HG03175 (cell line): ENCODE measurements around the gene KLK11.

Source experiments
- ATAC-seq: cut with Tn5 transposase; IDR thresholded peaks from one replicate; pipeline ENCODE4 v1.9.1; 2021; ENCODE audit warnings: mild to moderate bottlenecking, moderate library complexity; ENCODE audit not compliant: unreplicated experiment

The KLK11 gene

DNA sequence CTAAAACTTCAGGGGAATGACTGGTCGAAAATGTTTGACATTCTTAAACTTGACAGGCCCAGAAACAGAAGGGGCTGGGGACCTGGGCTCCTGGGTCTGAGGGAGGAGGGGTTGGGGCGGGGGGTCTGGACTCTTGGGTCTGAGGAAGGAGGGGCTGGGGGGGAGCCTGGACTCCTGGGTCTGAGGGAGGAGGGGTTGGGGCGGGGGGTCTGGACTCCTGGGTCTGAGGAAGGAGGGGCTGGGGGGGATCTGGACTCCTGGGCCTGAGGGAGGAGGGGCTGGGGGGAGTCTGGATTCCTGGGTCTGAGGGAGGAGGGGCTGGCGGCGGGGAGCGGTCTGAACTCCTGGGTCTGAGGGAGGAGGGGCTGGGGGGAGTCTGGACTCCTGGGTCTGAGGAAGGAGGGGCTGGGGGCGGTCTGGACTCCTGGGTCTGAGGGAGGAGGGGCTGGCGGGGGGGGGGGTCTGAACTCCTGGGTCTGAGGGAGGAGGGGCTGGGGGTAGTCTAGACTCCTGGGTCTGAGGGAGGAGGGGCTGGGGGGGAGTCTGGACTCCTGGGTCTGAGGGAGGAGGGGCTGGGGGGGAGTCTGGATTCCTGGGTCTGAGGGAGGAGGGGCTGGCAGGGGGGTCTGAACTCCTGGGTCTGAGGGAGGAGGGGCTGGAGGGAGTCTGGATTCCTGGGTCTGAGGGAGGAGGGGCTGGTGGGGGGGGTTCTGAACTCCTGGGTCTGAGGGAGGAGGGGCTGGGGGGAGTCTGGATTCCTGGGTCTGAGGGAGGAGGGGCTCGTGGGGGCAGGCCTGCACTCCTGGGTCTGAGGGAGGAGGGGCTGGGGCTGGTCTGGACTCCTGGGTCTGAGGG is 51.5 kb downstream of the KLK11 start:
- no peak for ATAC-seq

DNA sequence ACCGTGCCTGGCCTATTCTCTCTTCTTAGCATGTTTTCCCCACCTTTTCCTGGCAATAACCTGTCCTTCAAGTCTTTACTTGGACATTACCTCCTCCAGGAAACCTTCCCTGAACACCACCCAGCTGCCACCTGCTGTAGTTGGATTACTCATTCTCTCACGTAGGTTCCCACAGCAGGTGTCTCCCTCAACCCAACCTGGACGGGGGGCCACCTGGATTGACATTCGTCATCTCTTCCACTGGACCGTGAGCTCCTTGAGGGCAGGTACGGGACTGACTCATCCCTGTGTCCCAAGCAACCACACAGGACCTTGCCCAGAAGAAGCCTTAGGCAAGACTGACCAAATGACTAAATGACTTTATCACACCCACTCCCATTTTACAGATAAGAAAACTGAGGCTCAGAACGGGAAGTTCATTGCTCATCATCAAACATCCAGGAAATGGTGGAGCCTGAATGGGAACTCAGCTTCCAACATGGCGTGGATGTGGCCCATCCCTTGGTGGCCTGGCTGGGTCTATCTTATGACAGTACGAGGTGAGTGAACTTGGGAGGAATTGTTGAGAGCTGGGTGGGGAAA is 53.5 kb downstream of the KLK11 start:
- ATAC-seq, result no peak
